HG03558 (cell line): ENCODE results near the gene OR4X1.
"Not testable (repeated sequence)": the region's sequence is repeated elsewhere in the genome, so short reads cannot be mapped to it uniquely, and the experiment has no call there.

ENCODE experiments used
- ATAC-seq: cut with Tn5 transposase; IDR thresholded peaks from one replicate; pipeline ENCODE4 v1.9.1; 2021; ENCODE audit warnings: moderate number of reproducible peaks; ENCODE audit not compliant: unreplicated experiment; ENCODE audit errors: extremely low read depth

Gene OR4X1, protein sequence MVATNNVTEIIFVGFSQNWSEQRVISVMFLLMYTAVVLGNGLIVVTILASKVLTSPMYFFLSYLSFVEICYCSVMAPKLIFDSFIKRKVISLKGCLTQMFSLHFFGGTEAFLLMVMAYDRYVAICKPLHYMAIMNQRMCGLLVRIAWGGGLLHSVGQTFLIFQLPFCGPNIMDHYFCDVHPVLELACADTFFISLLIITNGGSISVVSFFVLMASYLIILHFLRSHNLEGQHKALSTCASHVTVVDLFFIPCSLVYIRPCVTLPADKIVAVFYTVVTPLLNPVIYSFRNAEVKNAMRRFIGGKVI

DNA sequence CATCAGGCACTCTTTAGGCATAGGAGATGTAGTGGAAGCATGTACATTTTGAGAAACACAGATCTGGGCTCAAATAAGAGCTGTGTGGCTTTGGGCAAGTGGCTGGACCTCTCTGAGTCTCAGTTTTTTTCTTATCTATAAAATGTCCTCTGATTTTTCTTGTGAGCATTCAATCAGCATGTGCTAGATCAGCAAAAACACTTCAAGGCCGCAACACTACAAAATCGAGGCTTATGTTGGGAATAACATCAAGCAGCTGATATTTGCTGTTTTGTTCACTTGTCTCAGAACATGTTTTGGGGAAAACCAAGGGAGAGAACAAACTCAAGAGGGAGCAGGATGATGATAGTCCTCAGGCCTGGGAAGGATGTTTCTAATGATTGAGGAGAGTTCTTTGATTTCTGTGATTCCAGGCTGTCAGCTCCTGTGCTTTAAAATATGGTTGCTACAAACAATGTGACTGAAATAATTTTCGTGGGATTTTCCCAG, at the start of gene OR4X1:
Gene OR4X1, plus strand, starts transcription at position 439 of the 489 bp plus-strand sequence. Its CDS starts 0 bp downstream, at position 439.
- ATAC-seq = no peak

- no peak for ATAC-seq
Observed at GRCh38 chr11:48216510-48216909, 47.2 kb upstream of the OR4X1 start, which contains the start of gene OR4B1. Gene OR4B1, plus strand, starts transcription at chr11:48216810. Its CDS starts 0 bp downstream, at chr11:48216810.

- no peak for ATAC-seq
Observed at GRCh38 chr11:48228761-48229160, 34.9 kb upstream of the OR4X1 start.

DNA sequence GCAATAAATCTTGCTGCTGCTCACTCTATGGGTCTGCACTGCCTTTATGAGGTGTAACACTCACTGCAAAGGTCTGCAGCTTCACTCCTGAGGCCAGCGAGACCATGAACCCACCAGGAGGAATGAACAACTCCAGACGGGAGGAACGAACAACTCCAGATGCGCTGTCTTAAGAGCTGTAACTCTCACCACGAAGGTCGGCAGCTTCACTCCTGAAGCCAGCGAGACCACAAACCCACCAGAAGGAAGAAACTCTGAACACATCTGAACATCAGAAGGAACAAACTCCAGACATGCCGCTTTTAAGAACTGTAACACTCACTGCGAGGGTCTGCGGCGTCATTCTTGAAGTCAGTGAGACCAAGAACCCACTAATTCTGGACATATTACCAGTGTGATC, 33.6 kb upstream of the OR4X1 start:
- not testable (repeated sequence) for ATAC-seq

DNA sequence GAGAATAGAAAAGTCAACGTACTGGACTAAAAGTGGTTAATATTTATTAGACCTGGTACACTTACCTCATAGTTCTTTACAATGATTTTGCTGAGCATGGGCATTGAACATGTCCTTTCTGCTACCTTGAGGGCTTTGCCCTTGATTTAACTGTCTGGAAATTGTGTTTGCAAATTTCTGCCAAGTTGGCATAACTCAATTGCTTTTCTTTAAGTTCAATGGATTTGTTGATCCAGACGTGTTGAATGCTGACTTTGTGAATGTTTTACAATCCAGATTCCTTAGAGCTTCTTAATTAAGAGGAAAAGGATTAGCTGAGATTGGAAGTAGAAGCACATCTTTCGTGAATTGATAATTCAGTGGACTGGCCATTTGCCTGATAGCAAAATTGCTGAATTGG, 25.9 kb upstream of the OR4X1 start:
- no peak for ATAC-seq

DNA sequence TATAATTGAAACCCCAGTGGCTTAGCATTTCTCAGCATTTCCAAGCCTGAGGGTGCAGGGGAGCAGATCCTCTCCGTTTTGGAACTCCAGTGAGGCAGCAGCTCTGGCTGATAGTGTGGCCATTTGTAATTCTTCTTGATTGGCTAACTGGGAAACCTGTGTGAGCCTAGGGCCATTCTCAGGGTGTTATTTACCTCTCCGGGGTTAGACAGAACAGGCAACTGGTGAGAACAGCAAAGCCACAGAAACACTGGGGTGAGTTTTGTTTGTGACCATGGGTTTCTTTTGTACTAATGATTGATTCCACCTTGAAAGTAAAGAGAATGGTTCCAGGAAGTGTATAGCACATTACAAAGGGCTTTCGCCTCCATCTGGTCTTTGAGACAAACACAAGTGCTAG, 21.2 kb upstream of the OR4X1 start:
- no peak for ATAC-seq

DNA sequence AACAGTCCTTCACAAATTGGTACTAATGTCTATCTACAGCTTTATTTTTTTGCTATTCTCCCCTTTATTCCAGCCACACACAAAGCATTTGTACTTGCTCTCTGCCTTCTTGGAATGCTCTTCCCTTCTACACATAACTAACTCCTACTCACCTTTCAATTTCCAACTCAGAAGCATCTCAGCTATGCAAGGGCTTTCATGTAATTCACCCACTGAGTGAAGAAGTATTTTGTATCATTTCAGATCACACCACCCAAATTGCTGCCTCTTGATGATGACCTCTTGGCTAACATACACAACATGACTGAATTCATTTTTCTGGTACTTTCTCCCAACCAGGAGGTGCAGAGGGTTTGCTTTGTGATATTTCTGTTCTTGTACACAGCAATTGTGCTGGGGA, 18.9 kb upstream of the OR4X1 start, which contains the start of gene OR4X2:
Gene OR4X2, plus strand, starts transcription at position 301 of the 400 bp plus-strand sequence. Its CDS starts 0 bp downstream, at position 301.
- ATAC-seq = no peak

DNA sequence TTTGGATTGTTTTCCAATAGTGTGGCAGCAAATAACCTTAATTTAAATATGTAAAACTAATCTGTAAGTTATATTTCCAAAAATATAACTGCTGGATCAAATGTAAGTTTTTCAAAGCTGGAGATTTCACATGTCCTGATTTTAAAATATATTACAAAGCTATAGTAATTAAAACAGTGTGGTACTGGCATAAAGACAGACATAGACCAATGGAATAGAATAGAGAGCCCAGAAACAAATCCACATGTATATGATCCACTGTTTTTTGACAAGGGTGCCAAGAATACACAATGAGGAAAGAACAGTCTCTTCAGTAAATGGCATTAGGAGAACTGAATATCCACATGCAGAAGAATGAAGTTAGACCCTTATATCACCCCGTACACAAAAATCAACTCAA, 14.8 kb upstream of the OR4X1 start:
- ATAC-seq = no peak

GRCh38 chr11:48261600-48261999, 2.1 kb upstream of the OR4X1 start:
- no peak for ATAC-seq

DNA sequence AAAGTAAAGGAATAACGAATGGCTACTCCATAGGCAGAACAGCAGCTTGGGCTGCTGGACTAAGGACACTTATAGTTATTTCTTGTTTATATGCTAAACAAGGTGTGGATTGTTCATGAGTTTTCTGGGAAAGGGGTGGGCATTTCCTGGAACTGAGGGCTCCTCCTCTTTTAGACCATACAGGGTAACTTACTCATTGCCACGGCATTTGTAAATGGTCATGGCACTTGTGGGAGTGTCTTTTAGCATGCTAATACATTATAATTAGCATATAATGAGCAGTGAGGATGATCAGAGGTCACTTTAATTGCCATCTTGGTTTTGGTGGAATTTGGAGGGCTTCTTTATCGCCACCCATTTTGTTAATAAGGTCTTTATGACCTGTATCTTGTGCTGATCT, 7.0 kb downstream of the OR4X1 start:
- no peak for ATAC-seq

GRCh38 chr11:48272606-48273005, 8.9 kb downstream of the OR4X1 start:
- ATAC-seq = no peak

DNA sequence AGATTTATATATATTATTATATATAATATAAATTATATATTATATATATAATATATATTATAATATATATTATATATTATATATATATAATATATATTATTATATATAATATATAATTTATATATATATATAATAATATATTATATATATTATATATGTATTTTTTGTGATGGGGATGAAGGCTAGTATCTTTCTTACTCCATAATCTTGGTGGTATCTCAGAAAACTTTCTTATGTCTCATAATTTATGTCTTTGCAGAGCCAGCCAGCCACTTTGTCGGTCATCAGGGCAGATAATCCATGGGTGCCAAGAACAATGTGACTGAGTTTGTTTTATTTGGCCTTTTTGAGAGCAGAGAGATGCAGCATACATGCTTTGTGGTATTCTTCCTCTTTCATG, 42.3 kb downstream of the OR4X1 start, which contains the start of gene OR4S1:
Gene OR4S1, plus strand, starts transcription at position 301 of the 400 bp plus-strand sequence. Its CDS starts 0 bp downstream, at position 301.
- no peak for ATAC-seq

GRCh38 chr11:48307760-48308386, 44.2 kb downstream of the OR4X1 start:
- peak; percentile 81 for ATAC-seq

- not testable (repeated sequence) for ATAC-seq
Observed at GRCh38 chr11:48313590-48313989, 49.9 kb downstream of the OR4X1 start.
